ENCODE data around the gene PUS7L.
"Not testable (repeated sequence)": the region's sequence is repeated elsewhere in the genome, so short reads cannot be mapped to it uniquely, and the experiment has no call there.

PUS7L gene

DNA sequence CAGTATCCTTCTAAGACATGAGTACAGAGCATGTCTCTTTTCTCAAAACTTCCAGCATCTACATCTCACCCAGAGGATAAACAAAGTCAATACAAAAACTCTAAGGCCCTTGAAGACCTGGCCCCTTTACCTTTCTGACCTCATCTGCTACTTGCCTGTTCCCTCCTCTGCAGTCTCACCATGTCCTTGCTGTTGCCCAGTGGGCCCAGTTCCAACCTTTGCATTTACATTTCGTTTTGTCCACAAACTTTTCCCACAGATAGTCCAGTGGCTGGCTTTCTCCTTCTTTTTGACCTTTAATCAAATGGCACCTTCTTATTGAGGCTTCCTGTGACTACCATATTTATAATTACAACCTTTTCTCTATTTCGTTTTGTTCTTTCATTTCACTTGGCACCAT lies 1.8 kb upstream of the PUS7L start:
- ATAC-seq, result no peak
- TF ChIP-seq ZNF565 (CRISPR knock-in tag; conservative IDR thresholded peaks at IDR 0.05; ENCODE audit: low read depth) (no peak), CREB5 (CRISPR knock-in tag; IDR thresholded peaks at IDR 0.05; ENCODE audit: low read depth) (no peak), TCF4 (CRISPR knock-in tag; IDR thresholded peaks at IDR 0.05; ENCODE audit: borderline replicate concordance) (no peak), TSHZ2 (CRISPR knock-in tag; IDR thresholded peaks at IDR 0.05) (no peak), ZNF8 (CRISPR knock-in tag; IDR thresholded peaks at IDR 0.05) (no peak), ESRRG (CRISPR knock-in tag; IDR thresholded peaks at IDR 0.05) (no peak), ARNTL (CRISPR knock-in tag; IDR thresholded peaks at IDR 0.05; ENCODE audit: borderline replicate concordance, low read depth) (no peak), BACH2 (CRISPR knock-in tag; IDR thresholded peaks at IDR 0.05; ENCODE audit: borderline replicate concordance) (no peak)
- TF ChIP-seq, protein P1, sequence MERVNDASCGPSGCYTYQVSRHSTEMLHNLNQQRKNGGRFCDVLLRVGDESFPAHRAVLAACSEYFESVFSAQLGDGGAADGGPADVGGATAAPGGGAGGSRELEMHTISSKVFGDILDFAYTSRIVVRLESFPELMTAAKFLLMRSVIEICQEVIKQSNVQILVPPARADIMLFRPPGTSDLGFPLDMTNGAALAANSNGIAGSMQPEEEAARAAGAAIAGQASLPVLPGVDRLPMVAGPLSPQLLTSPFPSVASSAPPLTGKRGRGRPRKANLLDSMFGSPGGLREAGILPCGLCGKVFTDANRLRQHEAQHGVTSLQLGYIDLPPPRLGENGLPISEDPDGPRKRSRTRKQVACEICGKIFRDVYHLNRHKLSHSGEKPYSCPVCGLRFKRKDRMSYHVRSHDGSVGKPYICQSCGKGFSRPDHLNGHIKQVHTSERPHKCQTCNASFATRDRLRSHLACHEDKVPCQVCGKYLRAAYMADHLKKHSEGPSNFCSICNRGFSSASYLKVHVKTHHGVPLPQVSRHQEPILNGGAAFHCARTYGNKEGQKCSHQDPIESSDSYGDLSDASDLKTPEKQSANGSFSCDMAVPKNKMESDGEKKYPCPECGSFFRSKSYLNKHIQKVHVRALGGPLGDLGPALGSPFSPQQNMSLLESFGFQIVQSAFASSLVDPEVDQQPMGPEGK (CRISPR knock-in tag; IDR thresholded peaks at IDR 0.05; ENCODE audit: borderline replicate concordance), result no peak

- peak; percentile 68 for ATAC-seq
- TF ChIP-seq CSDC2 (CRISPR knock-in tag; IDR thresholded peaks at IDR 0.05) (no peak), ZC3H10 (CRISPR knock-in tag; IDR thresholded peaks at IDR 0.05) (no peak), TCF4 (CRISPR knock-in tag; IDR thresholded peaks at IDR 0.05; ENCODE audit: borderline replicate concordance) (no peak), ZNF70 (CRISPR knock-in tag; IDR thresholded peaks at IDR 0.05) (no peak), TOX (CRISPR knock-in tag; IDR thresholded peaks at IDR 0.05; ENCODE audit: borderline replicate concordance) (no peak)
These were observed 303 bp downstream of the PUS7L start for GRCh38 chr12:43758247-43758727.

DNA sequence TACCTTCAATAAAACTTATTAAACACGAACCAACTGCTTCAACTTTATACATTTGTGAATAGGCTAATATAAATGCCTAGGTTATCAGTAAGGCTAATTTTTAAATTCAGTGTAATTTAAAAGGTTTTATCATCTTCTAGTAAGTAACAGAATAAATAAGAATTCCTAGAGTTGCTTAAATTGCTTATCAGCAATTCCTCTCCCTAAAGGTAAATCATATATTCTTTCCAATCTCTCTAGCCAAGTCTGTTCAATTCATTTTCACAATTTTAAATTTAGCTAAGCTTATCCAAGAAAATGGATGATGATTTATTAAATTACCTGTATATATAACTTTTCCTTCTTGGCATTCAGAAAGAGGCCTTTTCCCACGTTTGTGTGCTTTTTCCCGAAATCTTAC lies 4.6 kb downstream of the PUS7L start:
- ATAC-seq, result no peak
- no peak for TF ChIP-seq OSR1 (CRISPR knock-in tag; IDR thresholded peaks at IDR 0.05)
- TF ChIP-seq ZNF8 (CRISPR knock-in tag; IDR thresholded peaks at IDR 0.05), result no peak
- TF ChIP-seq, protein P1 (CRISPR knock-in tag; IDR thresholded peaks at IDR 0.05; ENCODE audit: borderline replicate concordance), result no peak
- TF ChIP-seq, protein P2, sequence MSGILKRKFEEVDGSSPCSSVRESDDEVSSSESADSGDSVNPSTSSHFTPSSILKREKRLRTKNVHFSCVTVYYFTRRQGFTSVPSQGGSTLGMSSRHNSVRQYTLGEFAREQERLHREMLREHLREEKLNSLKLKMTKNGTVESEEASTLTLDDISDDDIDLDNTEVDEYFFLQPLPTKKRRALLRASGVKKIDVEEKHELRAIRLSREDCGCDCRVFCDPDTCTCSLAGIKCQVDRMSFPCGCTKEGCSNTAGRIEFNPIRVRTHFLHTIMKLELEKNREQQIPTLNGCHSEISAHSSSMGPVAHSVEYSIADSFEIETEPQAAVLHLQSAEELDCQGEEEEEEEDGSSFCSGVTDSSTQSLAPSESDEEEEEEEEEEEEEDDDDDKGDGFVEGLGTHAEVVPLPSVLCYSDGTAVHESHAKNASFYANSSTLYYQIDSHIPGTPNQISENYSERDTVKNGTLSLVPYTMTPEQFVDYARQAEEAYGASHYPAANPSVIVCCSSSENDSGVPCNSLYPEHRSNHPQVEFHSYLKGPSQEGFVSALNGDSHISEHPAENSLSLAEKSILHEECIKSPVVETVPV (CRISPR knock-in tag; IDR thresholded peaks at IDR 0.05), result no peak
- TF ChIP-seq TCF4 (CRISPR knock-in tag; IDR thresholded peaks at IDR 0.05; ENCODE audit: borderline replicate concordance), result no peak
- no peak for TF ChIP-seq POU6F1 (CRISPR knock-in tag; IDR thresholded peaks at IDR 0.05; ENCODE audit: borderline replicate concordance, low read depth)
- TF ChIP-seq BACH2 (CRISPR knock-in tag; IDR thresholded peaks at IDR 0.05; ENCODE audit: borderline replicate concordance), result no peak
- no peak for TF ChIP-seq RARB (CRISPR knock-in tag; IDR thresholded peaks at IDR 0.05)
- no peak for TF ChIP-seq ZFP30 (CRISPR knock-in tag; IDR thresholded peaks at IDR 0.05)
- TF ChIP-seq ZNF565 (CRISPR knock-in tag; conservative IDR thresholded peaks at IDR 0.05; ENCODE audit: low read depth), result no peak
- no peak for TF ChIP-seq GLIS3 (CRISPR knock-in tag; IDR thresholded peaks at IDR 0.05)
- no peak for TF ChIP-seq TOX (CRISPR knock-in tag; IDR thresholded peaks at IDR 0.05; ENCODE audit: borderline replicate concordance)
- no peak for TF ChIP-seq ZFP3 (CRISPR knock-in tag; IDR thresholded peaks at IDR 0.05)
- TF ChIP-seq TSHZ2 (CRISPR knock-in tag; IDR thresholded peaks at IDR 0.05), result no peak

- ATAC-seq, result not testable (repeated sequence)
These were observed 7.2 kb downstream of the PUS7L start for GRCh38 chr12:43751360-43751759.

All from SK-N-SH treated with all-trans-retinoic acid at 6 μM for 48 hours (cell line).